GM19351 (cell line): ENCODE measurements around the gene ARID1B.
A peak's percentile ranks its signal among the peaks of the same experiment; 100 is the strongest.

Source experiments
- ATAC-seq: cut with Tn5 transposase; IDR thresholded peaks from one replicate; pipeline ENCODE4 v1.9.1; 2021; ENCODE audit warnings: mild to moderate bottlenecking, moderate library complexity; ENCODE audit not compliant: unreplicated experiment

Gene ARID1B

DNA sequence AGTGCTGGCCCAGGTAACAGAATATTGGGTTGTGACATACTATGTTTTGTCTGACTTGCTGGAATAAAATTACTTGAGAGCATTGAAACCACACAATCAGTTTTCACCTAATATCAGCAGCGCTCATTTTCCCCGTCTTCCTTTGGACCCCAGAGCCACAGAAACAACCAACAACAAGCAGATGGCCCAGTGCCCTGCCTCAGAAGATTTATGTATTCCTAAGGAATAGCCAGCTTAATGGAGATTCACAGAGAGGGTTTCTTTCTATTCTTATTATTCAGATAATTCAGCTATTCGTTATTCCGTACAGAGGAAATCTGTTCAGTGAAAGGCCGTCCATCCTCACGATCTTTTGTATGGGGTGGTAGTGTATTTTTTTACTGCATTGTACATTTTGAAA is 391.3 kb downstream of the ARID1B start:
- ATAC-seq = no peak

- no peak for ATAC-seq
Observed at GRCh38 chr6:157169226-157169625, 392.0 kb downstream of the ARID1B start.

GRCh38 chr6:157169656-157170055 is 392.5 kb downstream of the ARID1B start:
- no peak for ATAC-seq

DNA sequence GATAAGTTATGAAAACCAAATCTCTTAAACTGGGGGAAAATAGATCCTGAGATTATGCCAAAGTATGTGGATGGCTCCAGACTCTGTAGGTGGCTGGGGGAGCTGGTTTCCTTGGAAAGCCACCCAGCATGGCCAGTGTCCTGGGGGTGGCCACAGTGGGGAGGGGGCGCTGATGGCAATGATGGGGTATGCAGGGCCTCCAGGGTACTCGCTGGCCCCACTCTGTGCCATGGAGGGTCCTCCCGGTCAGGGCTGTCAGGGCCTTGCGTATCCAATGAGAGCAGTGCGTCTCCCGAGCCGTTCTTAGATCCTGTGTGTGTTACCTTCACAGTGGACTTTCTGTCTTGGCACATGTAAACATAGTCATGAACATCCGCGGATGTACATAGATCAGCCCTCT is 393.4 kb downstream of the ARID1B start:
- ATAC-seq = no peak

GRCh38 chr6:157171801-157172200 is 394.6 kb downstream of the ARID1B start:
- ATAC-seq = no peak

- ATAC-seq = no peak
Observed at GRCh38 chr6:157172231-157172701, 395.1 kb downstream of the ARID1B start.

- no peak for ATAC-seq
Observed at GRCh38 chr6:157172830-157173536, 395.8 kb downstream of the ARID1B start.

GRCh38 chr6:157173776-157174175 is 396.6 kb downstream of the ARID1B start:
- ATAC-seq = no peak

DNA sequence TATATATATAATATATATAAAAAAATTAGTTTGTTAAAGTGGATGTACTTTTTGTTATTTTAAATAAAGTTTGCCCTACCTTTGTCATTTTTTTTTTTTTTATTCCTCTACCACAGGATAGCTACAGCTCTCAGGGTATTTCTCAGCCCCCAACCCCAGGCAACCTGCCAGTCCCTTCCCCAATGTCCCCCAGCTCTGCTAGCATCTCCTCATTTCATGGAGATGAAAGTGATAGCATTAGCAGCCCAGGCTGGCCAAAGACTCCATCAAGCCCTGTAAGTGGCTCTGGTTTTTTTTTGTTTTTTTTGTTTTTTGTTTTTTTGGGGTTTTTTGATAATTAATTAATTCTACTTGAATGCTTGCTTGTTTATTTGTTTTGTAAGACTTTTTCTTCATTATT is 397.6 kb downstream of the ARID1B start:
- ATAC-seq = no peak

- no peak for ATAC-seq
Observed at GRCh38 chr6:157177731-157178336, 400.7 kb downstream of the ARID1B start.

DNA sequence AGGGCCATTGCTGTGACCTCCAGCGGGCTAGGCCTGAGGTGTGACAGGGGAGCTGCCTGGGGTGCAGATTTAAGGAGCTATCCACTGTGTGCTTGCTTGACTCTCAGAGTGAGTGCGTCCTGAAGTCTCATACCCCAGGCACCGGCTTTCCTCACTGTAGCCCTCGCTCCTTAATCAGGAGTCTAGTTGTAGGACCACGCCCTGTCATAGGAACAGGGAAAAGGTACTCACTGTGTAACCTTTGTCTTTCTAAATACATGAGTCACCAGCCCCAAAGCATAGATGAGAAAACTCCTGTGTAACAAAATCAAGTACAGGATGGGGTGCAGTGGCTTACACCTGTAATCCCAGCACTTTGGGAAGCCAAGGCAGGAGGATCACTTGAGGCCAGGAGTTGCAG is 404.5 kb downstream of the ARID1B start:
- no peak for ATAC-seq

DNA sequence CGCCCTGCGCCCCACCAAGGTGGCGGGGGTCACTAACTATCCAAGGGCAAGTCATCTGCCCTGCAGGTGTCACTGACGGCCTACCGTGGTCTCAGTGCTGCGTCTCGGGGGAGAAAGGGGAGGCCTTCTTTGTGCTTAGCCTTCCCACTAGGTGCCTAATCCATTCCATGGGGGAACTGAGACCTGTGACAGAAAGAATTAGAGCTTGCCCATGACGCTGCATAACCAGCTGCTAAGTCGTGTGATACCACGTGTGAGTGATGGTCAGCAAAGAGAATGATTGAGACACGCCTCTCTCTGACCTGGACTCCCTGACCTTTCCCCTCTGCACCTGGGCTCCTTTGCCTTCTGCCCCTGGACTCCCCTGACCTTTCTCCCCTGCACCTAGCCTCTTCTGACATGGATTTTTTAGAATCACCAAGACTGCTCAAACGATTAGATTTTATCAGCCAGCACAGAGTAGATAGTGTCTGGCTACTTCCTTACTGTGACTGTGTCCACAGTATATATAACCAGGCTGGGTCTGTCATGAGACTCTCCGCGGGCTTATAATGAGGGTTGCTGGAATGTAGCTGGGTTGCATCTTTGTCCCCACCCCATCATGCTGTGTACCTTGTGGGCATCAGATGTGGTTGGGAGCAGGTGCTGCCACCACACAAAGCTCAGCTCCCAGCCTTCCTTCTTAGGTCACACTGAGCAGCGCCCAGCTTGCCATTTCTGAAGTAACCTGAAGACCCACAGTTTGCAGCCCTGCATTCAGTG is 405.5 kb downstream of the ARID1B start:
- no peak for ATAC-seq

DNA sequence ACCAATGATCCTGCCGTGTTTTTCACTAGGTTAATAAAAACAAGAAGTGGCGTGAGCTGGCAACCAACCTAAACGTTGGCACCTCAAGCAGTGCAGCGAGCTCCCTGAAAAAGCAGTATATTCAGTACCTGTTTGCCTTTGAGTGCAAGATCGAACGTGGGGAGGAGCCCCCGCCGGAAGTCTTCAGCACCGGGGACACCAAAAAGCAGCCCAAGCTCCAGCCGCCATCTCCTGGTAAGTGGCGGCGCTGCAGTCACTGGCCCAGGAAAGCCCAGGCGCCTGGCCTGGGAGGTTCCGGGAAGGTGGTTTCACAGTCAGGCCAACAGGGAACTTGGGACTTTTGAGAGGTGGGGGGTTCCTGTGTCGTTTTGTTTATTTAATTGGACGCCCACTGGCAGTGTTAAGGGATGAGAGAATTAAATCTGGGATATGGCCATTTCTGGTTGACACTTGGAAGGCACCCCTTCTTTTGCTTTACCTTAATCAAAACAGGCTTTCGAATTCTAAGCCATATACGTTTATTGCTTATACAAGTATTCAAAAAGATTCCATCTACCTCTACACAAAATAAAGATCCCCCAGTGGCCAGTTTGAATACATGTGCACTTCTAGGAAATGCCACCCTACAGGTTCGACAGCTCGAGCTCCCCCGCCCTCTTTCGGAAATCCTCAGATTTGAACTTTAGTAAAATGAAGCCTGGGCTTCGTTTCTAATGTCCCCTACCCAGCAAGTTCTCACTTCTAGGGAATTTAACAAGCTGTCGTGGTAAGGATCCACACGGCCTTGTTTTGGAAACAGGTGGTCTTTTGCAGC is 407.2 kb downstream of the ARID1B start:
- ATAC-seq = peak; percentile 42

- ATAC-seq = no peak
Observed at GRCh38 chr6:157185171-157185570, 408.0 kb downstream of the ARID1B start.

DNA sequence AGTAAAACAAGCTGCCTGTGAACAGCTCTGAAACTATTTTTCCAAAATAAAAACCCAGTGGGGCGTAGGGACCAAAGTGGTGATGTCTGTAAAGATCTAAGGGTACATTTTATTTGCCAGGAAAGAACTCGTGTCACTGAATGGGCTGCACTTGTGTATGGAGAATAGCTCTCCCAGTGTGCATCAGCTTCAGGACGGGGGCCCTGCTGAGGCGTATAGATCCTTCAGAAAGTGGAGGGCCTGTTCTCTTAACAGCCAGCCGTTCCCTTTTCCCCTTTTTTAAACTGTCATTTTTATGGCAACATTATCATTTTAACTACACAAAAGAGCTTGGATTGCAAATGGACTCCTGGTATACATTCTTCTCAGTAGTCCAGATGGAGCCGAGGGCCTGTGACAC is 408.8 kb downstream of the ARID1B start:
- ATAC-seq = no peak

GRCh38 chr6:157186785-157187181 is 409.6 kb downstream of the ARID1B start:
- no peak for ATAC-seq

GRCh38 chr6:157187182-157188083 is 410.3 kb downstream of the ARID1B start:
- no peak for ATAC-seq

DNA sequence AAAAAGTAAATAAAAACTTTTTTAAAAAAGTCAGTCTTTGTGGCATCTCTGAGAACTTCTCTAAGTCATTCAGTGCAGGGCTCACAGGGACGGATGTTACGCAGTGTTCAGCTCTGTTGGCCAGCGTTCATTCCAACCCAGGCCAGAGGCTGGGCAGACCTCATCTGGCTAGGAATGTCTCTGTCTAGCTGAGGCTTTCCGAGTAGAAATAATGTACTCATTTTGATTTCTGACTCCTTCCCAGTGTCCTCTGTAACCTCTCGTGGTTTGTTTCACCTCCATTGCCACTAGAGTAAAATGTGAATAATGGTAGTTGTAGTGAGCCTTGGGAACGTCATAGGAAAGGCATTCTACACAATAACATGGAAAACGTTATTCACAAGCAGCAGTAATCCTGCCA is 411.0 kb downstream of the ARID1B start:
- ATAC-seq = no peak

DNA sequence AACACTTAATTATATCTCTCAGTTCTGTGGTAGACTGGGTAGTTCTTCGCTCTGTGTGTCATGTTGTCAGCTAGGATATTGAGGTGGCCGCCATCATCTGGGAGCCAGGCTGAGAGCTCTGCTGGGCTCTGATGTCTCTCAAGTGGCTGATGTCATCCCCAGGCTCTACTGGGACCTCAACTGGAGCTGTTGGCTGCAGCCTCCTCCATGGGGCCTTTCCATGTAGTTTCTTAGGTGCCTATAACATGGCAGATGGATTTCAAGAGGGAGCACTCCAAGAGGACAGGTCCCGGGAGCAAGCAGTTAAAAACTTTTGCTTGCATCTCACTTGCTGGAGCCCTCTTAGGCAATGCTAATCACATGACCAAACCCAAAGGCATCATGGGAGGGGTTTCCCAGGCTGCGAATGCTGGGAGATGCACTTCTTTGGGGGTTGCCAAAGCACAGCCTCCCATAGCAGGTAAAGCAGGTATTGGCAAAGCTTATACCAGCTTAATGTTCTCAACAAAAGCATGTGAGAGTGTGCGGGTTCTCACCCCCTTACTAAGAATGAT is 416.3 kb downstream of the ARID1B start:
- ATAC-seq = no peak

DNA sequence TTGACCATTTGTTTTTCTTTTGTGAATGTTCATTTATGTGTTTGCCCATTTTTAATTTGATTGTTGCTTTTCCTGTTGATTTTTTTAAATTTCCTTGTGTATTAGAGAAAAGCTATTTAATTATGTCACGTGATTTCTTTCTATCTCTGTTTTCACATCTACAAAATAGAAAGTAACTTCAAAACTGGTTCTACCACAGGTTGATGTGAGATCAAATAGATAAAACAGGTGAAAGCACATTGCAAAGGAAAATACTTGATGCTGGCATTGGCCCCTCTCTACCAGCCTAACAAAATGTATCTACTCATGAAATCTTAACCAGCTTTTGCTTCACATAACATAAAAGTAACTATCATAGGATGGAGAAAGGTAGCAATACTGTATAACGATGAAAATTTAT is 416.9 kb downstream of the ARID1B start:
- no peak for ATAC-seq
